Activated effector memory CD4-positive, alpha-beta T cell treated with Interleukin-2 at 50 U/mL for 16 hours (primary cell): ENCODE data around the gene SEMA4D.

Experiments used
- DNase-seq: peaks from one replicate; pipeline ENCODE4 v3.0.0-alpha.2; 2020

Gene SEMA4D

GRCh38 chr9:89528540-89528939 is 30.6 kb upstream of the SEMA4D start:
- no peak for DNase-seq

- DNase-seq = no peak
Observed at GRCh38 chr9:89528131-89528530, 30.2 kb upstream of the SEMA4D start.

DNA sequence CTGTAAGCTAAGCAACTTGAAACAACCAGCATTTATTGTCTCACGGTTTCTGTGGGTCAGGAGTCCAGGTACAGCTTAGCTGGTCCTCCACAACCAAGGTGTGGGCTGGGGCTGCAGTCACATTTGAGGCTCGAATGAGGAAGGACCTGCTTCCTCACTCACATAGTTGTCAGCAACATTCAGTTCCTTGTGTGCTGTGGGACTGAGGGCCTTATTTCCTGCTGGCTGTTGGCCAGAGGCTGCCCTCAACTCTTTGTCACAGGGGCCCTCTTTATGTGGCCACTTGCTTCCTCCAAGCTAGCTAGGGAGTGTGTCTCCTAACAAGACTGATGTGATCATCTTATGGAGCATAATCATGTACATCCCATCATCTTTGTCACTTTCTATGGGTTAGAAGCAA is 29.2 kb upstream of the SEMA4D start:
- DNase-seq = no peak

DNA sequence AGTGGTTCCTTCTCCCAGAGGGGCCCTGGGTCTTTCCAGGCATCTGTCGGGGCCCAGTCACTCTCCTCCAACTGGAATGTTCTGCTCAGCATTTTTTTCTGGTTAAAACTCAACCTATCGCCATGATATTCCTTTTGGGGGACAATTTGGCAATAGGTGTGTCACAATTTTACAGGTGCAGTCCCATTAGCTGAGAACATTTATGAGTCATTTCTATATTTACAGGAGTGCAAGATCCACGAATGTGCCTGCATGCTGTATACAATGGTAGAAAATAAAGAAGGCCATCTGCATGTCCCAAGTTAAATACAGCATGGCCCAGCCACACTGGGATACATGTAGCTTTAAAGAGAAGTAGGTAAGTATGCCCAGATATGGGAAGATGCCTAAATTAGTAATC is 28.8 kb upstream of the SEMA4D start:
- DNase-seq = no peak

GRCh38 chr9:89525446-89526374 is 27.8 kb upstream of the SEMA4D start:
- DNase-seq = no peak

- DNase-seq = no peak
Observed at GRCh38 chr9:89524963-89525362, 27.1 kb upstream of the SEMA4D start.

- DNase-seq = peak; percentile 52
Observed at GRCh38 chr9:89523948-89524347, 26.0 kb upstream of the SEMA4D start.

DNA sequence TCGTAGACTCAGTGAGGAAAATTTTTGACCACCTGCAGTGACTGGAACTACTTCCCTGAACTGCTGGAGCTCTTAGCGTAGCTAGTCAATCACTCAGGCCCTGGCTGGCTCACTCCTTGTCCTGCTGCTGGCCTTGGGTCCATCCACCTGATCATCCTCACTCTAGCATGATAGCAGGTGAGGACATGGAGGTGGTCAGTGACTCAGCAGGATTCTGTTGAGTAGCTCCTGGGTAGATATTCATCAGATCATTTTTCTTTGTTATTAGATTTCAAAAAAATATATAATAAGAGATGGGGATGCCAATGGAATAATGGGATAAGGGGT is 25.0 kb upstream of the SEMA4D start:
- no peak for DNase-seq

GRCh38 chr9:89522261-89522958 is 24.5 kb upstream of the SEMA4D start:
- DNase-seq = peak; percentile 70

DNA sequence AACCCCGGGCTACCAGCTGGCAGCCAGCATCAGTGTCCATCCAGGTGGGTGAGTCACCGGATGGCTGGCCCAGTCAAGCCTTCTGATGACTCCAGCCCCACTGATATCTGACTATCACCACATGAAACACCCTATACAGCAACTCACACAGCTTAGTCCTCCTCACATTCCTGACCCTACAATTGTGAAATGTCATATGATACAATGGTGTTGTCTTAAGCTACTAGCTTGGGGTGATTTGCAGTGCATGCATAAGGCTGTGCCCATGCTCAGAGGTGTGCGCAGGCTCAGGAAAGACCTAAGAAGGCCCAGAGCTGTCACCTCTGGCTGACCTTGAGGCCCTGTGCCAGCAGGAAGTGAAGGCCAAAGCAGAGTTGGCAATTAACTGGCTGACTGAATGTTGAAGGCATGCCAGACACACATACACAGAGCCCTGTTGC is 21.5 kb upstream of the SEMA4D start:
- DNase-seq = no peak

DNA sequence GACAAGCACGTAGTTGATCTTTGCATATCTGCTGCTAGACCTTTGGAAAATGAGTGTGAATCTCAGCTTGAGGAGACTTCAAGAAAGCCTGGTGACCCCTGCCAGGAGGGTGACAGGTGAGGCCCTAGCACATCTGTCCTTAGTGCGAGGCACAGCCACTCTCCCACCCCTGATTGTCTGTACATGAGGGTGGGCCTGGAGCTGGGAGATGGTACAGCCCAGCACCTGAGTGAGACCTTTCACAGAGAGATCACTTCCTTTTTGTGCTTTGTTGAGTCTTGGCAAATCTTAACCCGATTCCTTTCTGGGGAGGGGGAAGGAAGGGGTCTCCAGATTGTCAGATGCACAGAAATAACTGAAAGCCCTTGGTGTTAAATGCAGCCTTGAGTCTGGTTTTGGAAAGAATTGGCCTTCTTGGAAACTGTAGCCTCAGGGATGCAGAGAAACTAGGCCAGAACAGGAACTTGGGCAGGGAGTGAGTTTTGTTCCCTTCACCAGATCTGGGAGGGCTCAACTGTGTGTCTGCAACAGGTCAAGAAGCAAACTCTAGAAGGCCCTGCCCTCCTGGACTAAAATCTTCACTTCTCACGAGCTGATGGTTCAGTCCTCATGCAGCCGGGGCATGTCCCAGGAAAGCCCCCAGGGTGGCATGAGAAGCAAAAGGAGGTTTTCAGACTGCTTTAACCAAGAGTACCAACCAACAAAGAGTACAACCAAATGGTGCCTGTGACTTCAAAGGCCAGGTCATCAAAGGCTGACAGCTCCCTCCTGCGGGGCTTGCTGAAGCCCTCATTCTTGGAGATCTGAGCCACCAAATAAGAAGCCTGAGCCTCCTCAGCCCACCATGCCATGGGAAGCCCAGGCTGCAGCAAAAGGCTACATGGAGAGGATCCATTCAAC is 20.8 kb upstream of the SEMA4D start:
- DNase-seq = no peak

- DNase-seq = no peak
Observed at GRCh38 chr9:89515416-89515815, 17.5 kb upstream of the SEMA4D start.

DNA sequence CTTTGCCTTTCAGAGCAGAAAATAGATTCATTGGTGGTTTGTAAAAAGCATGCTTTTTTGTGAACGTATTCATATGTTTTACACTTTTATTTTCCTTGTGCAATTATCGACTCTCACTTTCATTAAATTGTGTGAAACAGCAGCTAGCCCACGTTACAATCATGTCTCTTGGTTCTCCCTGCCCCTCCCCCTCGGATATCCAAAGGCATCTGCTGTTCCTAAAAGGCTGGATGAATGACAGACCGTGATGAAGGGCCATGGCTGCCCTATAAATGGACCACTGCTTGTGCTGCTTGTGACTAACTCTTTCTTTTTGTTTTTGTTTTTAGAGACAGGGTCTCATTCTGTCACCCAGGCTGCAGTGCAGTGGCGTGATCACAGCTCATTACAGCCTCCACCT is 17.0 kb upstream of the SEMA4D start:
- DNase-seq = no peak

GRCh38 chr9:89514337-89514736 is 16.4 kb upstream of the SEMA4D start:
- no peak for DNase-seq

- no peak for DNase-seq
Observed at GRCh38 chr9:89513837-89514236, 15.9 kb upstream of the SEMA4D start.

DNA sequence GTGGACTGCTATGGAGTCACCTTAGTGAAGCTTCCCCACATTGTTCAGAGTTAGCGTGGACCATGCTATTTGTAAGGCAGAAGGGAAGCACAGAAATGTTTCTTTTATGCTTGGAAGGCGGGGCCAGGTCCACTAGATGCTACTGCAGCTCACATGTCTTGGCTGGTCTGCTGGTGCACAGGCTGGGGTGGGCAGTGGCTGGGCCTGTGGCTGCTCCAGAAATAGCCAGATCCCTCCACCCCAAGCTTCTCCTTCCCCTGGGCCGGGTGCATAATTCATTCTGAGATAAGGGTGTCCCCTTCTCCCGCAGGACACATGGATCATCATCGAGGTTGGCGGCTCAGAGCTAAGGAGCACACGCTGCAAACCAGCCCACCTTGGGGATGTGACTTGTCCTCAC is 14.5 kb upstream of the SEMA4D start:
- no peak for DNase-seq

DNA sequence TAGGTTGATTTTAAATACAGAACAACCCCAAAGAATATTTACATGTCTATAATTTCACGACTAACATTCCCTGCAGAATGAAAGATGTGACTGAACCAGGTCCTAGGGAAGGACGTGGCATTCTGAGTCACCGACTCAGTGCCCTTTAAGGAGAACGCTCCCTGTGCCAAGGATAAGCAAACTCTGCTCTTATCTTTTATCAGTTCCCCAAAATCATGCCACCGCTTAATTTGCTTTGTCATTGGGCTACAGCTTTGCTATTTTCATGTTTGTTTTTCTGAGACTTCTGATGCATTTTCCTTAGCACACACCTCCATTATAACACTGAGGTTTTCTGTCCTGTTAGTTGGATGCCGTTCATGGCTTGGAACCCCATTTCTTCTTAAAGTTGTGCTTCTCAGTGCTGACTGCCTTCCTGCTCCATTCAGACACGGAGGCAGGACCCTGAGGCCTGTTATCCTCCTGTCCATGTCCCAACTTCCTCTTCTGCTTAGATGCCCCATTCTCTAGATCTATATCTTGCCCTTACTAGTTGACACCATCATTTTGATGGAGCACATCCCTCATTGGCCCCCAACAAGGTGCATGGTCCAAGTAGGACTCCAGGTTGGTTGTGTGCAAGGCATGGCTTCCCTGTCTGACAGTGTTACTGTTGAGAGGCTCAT is 11.2 kb upstream of the SEMA4D start:
- no peak for DNase-seq

GRCh38 chr9:89505911-89506310 is 8.0 kb upstream of the SEMA4D start:
- DNase-seq = no peak

- DNase-seq = no peak
Observed at GRCh38 chr9:89505048-89505447, 7.1 kb upstream of the SEMA4D start.

- no peak for DNase-seq
Observed at GRCh38 chr9:89502671-89503070, 4.8 kb upstream of the SEMA4D start.

- no peak for DNase-seq
Observed at GRCh38 chr9:89502038-89502601, 4.2 kb upstream of the SEMA4D start.

GRCh38 chr9:89501311-89501898 is 3.5 kb upstream of the SEMA4D start:
- DNase-seq = no peak
